Measurements from ENCODE around the gene DENND4A. TPM values are rescaled to one million over a fixed set of nuclear protein-coding genes. Genes with fewer than 3 reads are reported as not detected.

DENND4A gene
- total RNA-seq, 1 donor from 2014 or later = 9.1 TPM

GRCh38 chr15:65766422-65767263, 25.4 kb downstream of the DENND4A start:
- H3K36me3 Mint-ChIP-seq (ENCODE audit: low read depth) = no peaks in the 10 kb centered on the region
- TF ChIP-seq CTCF (conservative IDR thresholded peaks at IDR 0.05) = no peak
- H3K4me1 Mint-ChIP-seq = no peaks in the 10 kb centered on the region
- no peak overlapping the region for H3K27ac Mint-ChIP-seq (ENCODE audit: unreplicated experiment)
- H3K4me3 Mint-ChIP-seq = no peak overlapping the region
- H3K9me3 Mint-ChIP-seq = no peaks in the 10 kb centered on the region
- H3K27me3 Mint-ChIP-seq (ENCODE audit: low read depth) = no peaks in the 10 kb centered on the region
- no peak for DNase-seq (ENCODE audit: low read depth, low spot score)

- no peaks in the 10 kb centered on the region for H3K27me3 Mint-ChIP-seq (ENCODE audit: low read depth)
- no peaks in the 10 kb centered on the region for H3K9me3 Mint-ChIP-seq
- no peak for DNase-seq (ENCODE audit: low read depth, low spot score)
- H3K36me3 Mint-ChIP-seq (ENCODE audit: low read depth) = no peaks in the 10 kb centered on the region
- H3K4me3 Mint-ChIP-seq = no peak overlapping the region
- no peak for TF ChIP-seq CTCF (conservative IDR thresholded peaks at IDR 0.05)
- H3K4me1 Mint-ChIP-seq = no peaks in the 10 kb centered on the region
- no peak overlapping the region for H3K27ac Mint-ChIP-seq (ENCODE audit: unreplicated experiment)
Observed at GRCh38 chr15:65765106-65765505, 27.0 kb downstream of the DENND4A start.

GRCh38 chr15:65762914-65763787, 28.9 kb downstream of the DENND4A start:
- no peaks in the 10 kb centered on the region for H3K36me3 Mint-ChIP-seq (ENCODE audit: low read depth)
- no peaks in the 10 kb centered on the region for H3K4me1 Mint-ChIP-seq
- no peak overlapping the region for H3K27ac Mint-ChIP-seq (ENCODE audit: unreplicated experiment)
- no peak overlapping the region for H3K4me3 Mint-ChIP-seq
- H3K9me3 Mint-ChIP-seq = no peaks in the 10 kb centered on the region
- no peaks in the 10 kb centered on the region for H3K27me3 Mint-ChIP-seq (ENCODE audit: low read depth)
- DNase-seq (ENCODE audit: low read depth, low spot score) = no peak
- no peak for TF ChIP-seq CTCF (conservative IDR thresholded peaks at IDR 0.05)

- DNase-seq (ENCODE audit: low read depth, low spot score) = no peak
- no peak overlapping the region for H3K4me3 Mint-ChIP-seq
- no peaks in the 10 kb centered on the region for H3K36me3 Mint-ChIP-seq (ENCODE audit: low read depth)
- H3K27me3 Mint-ChIP-seq (ENCODE audit: low read depth) = no peaks in the 10 kb centered on the region
- no peak for TF ChIP-seq CTCF (conservative IDR thresholded peaks at IDR 0.05)
- no peaks in the 10 kb centered on the region for H3K9me3 Mint-ChIP-seq
- H3K27ac Mint-ChIP-seq (ENCODE audit: unreplicated experiment) = no peak overlapping the region
- H3K4me1 Mint-ChIP-seq = peaks cover under 1% of the 10 kb centered on the region
Observed at GRCh38 chr15:65762399-65762798, 29.7 kb downstream of the DENND4A start.

GRCh38 chr15:65761210-65761926, 30.7 kb downstream of the DENND4A start:
- DNase-seq (ENCODE audit: low read depth, low spot score) = no peak
- TF ChIP-seq CTCF (conservative IDR thresholded peaks at IDR 0.05) = no peak

More at GRCh38 chr15:65761210-65761926, 30.7 kb downstream of the DENND4A start:
- H3K27me3 Mint-ChIP-seq (ENCODE audit: low read depth) = no peaks in the 10 kb centered on the region
- no peaks in the 10 kb centered on the region for H3K36me3 Mint-ChIP-seq (ENCODE audit: low read depth)
- peaks cover 4% of the 10 kb centered on the region for H3K4me1 Mint-ChIP-seq
- H3K4me3 Mint-ChIP-seq = no peak overlapping the region
- no peak overlapping the region for H3K27ac Mint-ChIP-seq (ENCODE audit: unreplicated experiment)
- no peaks in the 10 kb centered on the region for H3K9me3 Mint-ChIP-seq

Measured in neural crest cell (in vitro differentiated cells).